Mammary epithelial cell (primary cell): ENCODE data around the gene SRD5A1.

Experiments
- CTCF ChIP-seq, 2 donors: IDR thresholded peaks in 1 of 2; conservative IDR thresholded peaks in 1 of 2; 2 replicates each; pipeline ENCODE4 v1.5.1; 2011 to 2012; ENCODE audit warnings: inconsistent platforms in 2 of 2, low read length in 2 of 2, mild to moderate bottlenecking in 2 of 2, control low read depth in 1 of 2, low read depth in 1 of 2; ENCODE audit not compliant: insufficient read depth in 1 of 2; ENCODE audit errors: extremely low read depth in 1 of 2
- EZH2 ChIP-seq: IDR thresholded peaks from 2 replicates; pipeline ENCODE4 v1.6.1; 2012; ENCODE audit warnings: low read length, inconsistent platforms, borderline replicate concordance

GRCh38 chr5:6636293-6636692 lies 3.1 kb downstream of the SRD5A1 start:
- TF ChIP-seq EZH2 (no peak), CTCF (conservative IDR thresholded peaks at IDR 0.05 in 1 of 2, IDR thresholded peaks at IDR 0.05 in 1 of 2; ENCODE audit: extremely low read depth in 1 of 2, insufficient read depth in 1 of 2, low read depth in 1 of 2, low read length in 2 of 2) (peak in 1 of 2 donors; percentile 30)
